Kidney (tissue), 14 donors: ENCODE data around the gene CALML4. TPM values are rescaled to one million over a fixed set of nuclear protein-coding genes. Genes with fewer than 3 reads are reported as not detected.
A peak's percentile ranks its signal among the peaks of the same experiment; 100 is the strongest.

Experiments used
- DNase-seq, 5 donors: peaks; one replicate each; pipeline ENCODE4 v3.0.0-alpha.2; 2013 to 2020
- FAIRE-seq: peaks from 2 replicates; lab custom pipeline; 2012; peaks lifted over from hg19 to GRCh38; lab: Jason Lieb, UNC
- H3K27ac ChIP-seq, 2 donors: one replicate each; pipeline ENCODE4 v1.7.0; 2013; ENCODE audit warnings: low read depth in 2 of 2, low read length in 2 of 2, inconsistent platforms in 1 of 2
- H3K27me3 ChIP-seq: one replicate; pipeline ENCODE4 v1.7.1; 2013; ENCODE audit warnings: low read length, inconsistent platforms; ENCODE audit not compliant: control insufficient read depth, insufficient read depth
- H3K36me3 ChIP-seq, 3 donors: one replicate each; pipeline versions ENCODE4 v1.7.0 to v1.7.1; 2013; ENCODE audit warnings: low read length in 3 of 3, control low read depth in 1 of 3, inconsistent platforms in 1 of 3; ENCODE audit not compliant: insufficient read depth in 3 of 3, control insufficient read depth in 2 of 3
- H3K4me1 ChIP-seq, 3 donors: one replicate each; pipeline versions ENCODE4 v1.7.0 to v1.7.1; 2013; ENCODE audit warnings: low read length in 3 of 3, inconsistent platforms in 1 of 3, low read depth in 1 of 3; ENCODE audit not compliant: control insufficient read depth in 2 of 3, insufficient read depth in 2 of 3
- H3K4me3 ChIP-seq, 3 donors: one replicate each; pipeline versions ENCODE4 v1.7.0 to v1.8.1; 2013; ENCODE audit warnings: low read length in 3 of 3, control low read depth in 1 of 3, inconsistent platforms in 1 of 3
- H3K9ac ChIP-seq, 3 donors: one replicate each; pipeline versions ENCODE4 v1.7.0 to v1.7.1; 2013; ENCODE audit warnings: low read length in 3 of 3, control low read depth in 1 of 3, inconsistent platforms in 1 of 3
- H3K9me3 ChIP-seq, 3 donors: one replicate each; pipeline versions ENCODE4 v1.7.0 to v1.7.1; 2013; ENCODE audit warnings: low read length in 3 of 3, control low read depth in 1 of 3, inconsistent platforms in 1 of 3; ENCODE audit not compliant: control insufficient read depth in 2 of 3, insufficient read depth in 1 of 3
- CTCF ChIP-seq: IDR thresholded peaks from 3 replicates; pipeline ENCODE4 v1.5.1; 2012; ENCODE audit warnings: mild to moderate bottlenecking, moderate library complexity, borderline replicate concordance; ENCODE audit not compliant: insufficient read depth; ENCODE audit errors: extremely low read depth
- intact Hi-C: fragments of 100-400 bp; cut with DNase I; formaldehyde crosslinking; loops from one replicate; pipeline ENCODE4 v1.11.1; 2022
- polyA plus RNA-seq: library from polyadenylated mRNA; stranded (reverse); fragments of 350-450 nt; fragmentation: Illumina TruSeq; extraction: RNeasy Lipid Tissue Mini Kit (QIAGEN cat#74804); gene quantifications from one replicate; pipeline ENCODE4 v1.2.3, GENCODE V29; 2014; ENCODE audit warnings: low read depth, low replicate concordance; ENCODE audit not compliant: insufficient read depth
- total RNA-seq: library from RNA; stranded (reverse); fragmentation: NEBNext Ultra II Directional; extraction: Animal tissue kit (Norgen Biotek cat#: 25700); gene quantifications from one replicate; pipeline ENCODE4 v1.2.1, GENCODE V29; 2021
- donor health status: control.
- donor health status: control.
- donor health status: control.
- donor health status: control.
- donor health status: control.
- donor health status: DM: yes; HTN: yes; CAD: no.
- donor health status: Normal renal cell carcinoma (clear cell type).

CALML4 gene
- total and polyA plus RNA-seq, 2 donors from 2014 or later = 17.4 to 54.7 TPM

GRCh38 chr15:68230157-68231100, 25.3 kb upstream of the CALML4 start:
- Histone ChIP-seq H3K4me1 (peaks cover 0 to 17% (median 15%) of the 10 kb centered on the region in 3 donors), H3K27ac (peak overlapping the region; percentile 78 to 87), H3K9ac (peak overlapping the region in 2 of 3 donors; percentile 43 to 56), H3K36me3 (no peaks in the 10 kb centered on the region), H3K9me3 (no peaks in the 10 kb centered on the region), H3K4me3 (peak overlapping the region; percentile 54 to 82 (median 63)), H3K27me3 (no peaks in the 10 kb centered on the region)
- intact Hi-C loops = no loop called here
- FAIRE-seq = no peak
- TF ChIP-seq CTCF = no peak
- peak in 2 of 5 donors; percentile 42 to 54 for DNase-seq

GRCh38 chr15:68229386-68230156, 24.4 kb upstream of the CALML4 start, which contains the start of gene CLN6:
CLN6 (minus strand) TSS chr15:68229728; CDS start chr15:68229584, 144 bp downstream.
- DNase-seq (peak; percentile 86 to 94 (median 92)), FAIRE-seq (no peak)
- H3K9me3 ChIP-seq = no peaks in the 10 kb centered on the region
- H3K4me1 ChIP-seq = peaks cover 0 to 17% (median 15%) of the 10 kb centered on the region in 3 donors
- H3K4me3 ChIP-seq = peak within 1 kb of the TSS; percentile 54 to 82 (median 63)
- intact Hi-C loops = no loop called here
- peak within 1 kb of the TSS; percentile 78 to 87 for H3K27ac ChIP-seq
- no peak for TF ChIP-seq CTCF
- H3K9ac ChIP-seq = peak within 1 kb of the TSS; percentile 43 to 76 (median 66)
- no peaks in the 10 kb centered on the region for H3K36me3 ChIP-seq
- no peaks in the 10 kb centered on the region for H3K27me3 ChIP-seq

- FAIRE-seq = no peak
These were observed 23.8 kb upstream of the CALML4 start for GRCh38 chr15:68228971-68229385.

More at GRCh38 chr15:68228971-68229385, 23.8 kb upstream of the CALML4 start:
- peaks cover 0 to 17% (median 15%) of the 10 kb centered on the region in 3 donors for H3K4me1 ChIP-seq
- H3K36me3 ChIP-seq = no peaks in the 10 kb centered on the region
- DNase-seq = peak in 3 of 5 donors; percentile 18 to 71 (median 33)
- intact Hi-C loops = no loop called here
- H3K9ac ChIP-seq = peak overlapping the region in 2 of 3 donors; percentile 66 to 76
- H3K9me3 ChIP-seq = no peaks in the 10 kb centered on the region
- H3K27me3 ChIP-seq = no peaks in the 10 kb centered on the region
- peak overlapping the region; percentile 46 to 82 (median 50) for H3K4me3 ChIP-seq
- peak overlapping the region; percentile 74 to 87 for H3K27ac ChIP-seq
- TF ChIP-seq CTCF = no peak
